Body of pancreas (tissue), 4 donors: ENCODE results near the gene HSD3B7. TPM values are rescaled to one million over a fixed set of nuclear protein-coding genes. Genes with fewer than 3 reads are reported as not detected.

Experiments
- ATAC-seq: fragments of 150-250 bp; one replicate; pipeline ENCODE4 v1.9.1; 2016
- DNase-seq, 4 donors: peaks; one replicate each; pipeline ENCODE4 v3.0.0-alpha.2; 2019
- H3K27ac ChIP-seq, 4 donors: fragments of 200-600 bp; sonication (generic); 1 replicate in 3 of 4; 2 replicates in 1 of 4; pipeline versions ENCODE4 v1.5.1 to v1.6.1; 2016 to 2019; ENCODE audit warnings: mild to moderate bottlenecking in 1 of 4, mixed read lengths in 1 of 4, moderate library complexity in 1 of 4
- H3K27me3 ChIP-seq, 2 donors: fragments of 200-600 bp; sonication (generic); one replicate each; pipeline ENCODE4 v1.6.0; 2016; ENCODE audit warnings: mild to moderate bottlenecking in 1 of 2
- H3K36me3 ChIP-seq, 2 donors: fragments of 200-600 bp; sonication (generic); replicated peaks in 1 of 2; 2 replicates each; pipeline ENCODE4 v1.5.1; 2016; ENCODE audit warnings: low read depth in 2 of 2; ENCODE audit not compliant: insufficient read depth in 1 of 2
- H3K4me1 ChIP-seq: fragments of 200-600 bp; sonication (generic); one replicate; pipeline ENCODE4 v1.6.0; 2016
- H3K4me3 ChIP-seq, 2 donors: fragments of 200-600 bp; sonication (generic); 1 replicate in 1 of 2; 2 replicates in 1 of 2; pipeline ENCODE4 v1.5.1; 2016 to 2019
- H3K9me3 ChIP-seq, 3 donors: fragments of 200-600 bp; sonication (generic); 1 replicate in 2 of 3; 2 replicates in 1 of 3; pipeline ENCODE4 v1.5.1; 2016
- CTCF ChIP-seq, 7 experiments: fragments of 450-650 bp in 4 of 7; fragments of 200-600 bp in 3 of 7; sonication (generic) in 3 of 7; IDR thresholded peaks; one replicate each; pipeline ENCODE4 v1.5.1; 2016 to 2019; ENCODE audit warnings: antibody characterized with exemption in 7 of 7
- POLR2A ChIP-seq, 3 donors: fragments of 450-650 bp; IDR thresholded peaks; one replicate each; pipeline ENCODE4 v1.6.1; 2016; ENCODE audit warnings: antibody characterized with exemption in 3 of 3, mild to moderate bottlenecking in 2 of 3
- WGBS, 2 donors: methylation state at CpG; one replicate each; pipeline ENCODE4 v1.1.5; 2017; 5-methylcytosine and 5-hydroxymethylcytosine counted together
- intact Hi-C: fragments of 100-400 bp; cut with DNase I; formaldehyde crosslinking; loops from one replicate; pipeline ENCODE4 v1.15.1; 2023
- total RNA-seq, 2 donors: library from RNA; depleted of rRNA; stranded (reverse); fragments of >200 nt; gene quantifications; one replicate each; pipeline ENCODE4 v1.1.0, GENCODE V29; 2016

Gene HSD3B7
- total RNA-seq, 2 donors from 2014 or later: 20.5 to 21.4 TPM

DNA sequence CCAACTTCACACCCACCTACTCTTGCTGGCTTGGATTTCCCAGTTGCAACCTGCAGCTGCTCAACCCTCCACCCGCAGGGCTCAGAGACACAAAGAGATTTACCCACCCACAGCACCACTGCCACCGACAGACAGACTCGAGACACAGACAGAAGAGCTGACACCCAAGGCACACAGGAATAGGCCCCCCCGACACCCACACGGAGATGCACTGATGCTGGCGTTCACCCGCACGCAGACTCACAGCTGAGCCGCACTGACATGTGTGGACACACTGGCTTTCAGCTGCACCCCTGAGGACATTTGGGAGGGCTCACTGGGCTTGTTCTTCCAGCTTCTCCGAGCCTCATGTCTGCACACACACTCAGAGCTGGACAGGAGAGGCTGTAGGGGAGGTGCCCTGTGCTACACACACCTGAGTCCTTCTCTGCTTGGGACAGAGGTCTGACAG lies 17.3 kb downstream of the HSD3B7 start:
- no peaks in the 10 kb centered on the region for H3K27me3 ChIP-seq
- no peaks in the 10 kb centered on the region for H3K36me3 ChIP-seq
- TF ChIP-seq POLR2A (IDR thresholded peaks at IDR 0.05) (no peak), CTCF (IDR thresholded peaks at IDR 0.05) (no peak)
- H3K4me1 ChIP-seq: peaks cover 25% of the 10 kb centered on the region
- no peak for ATAC-seq
- H3K4me3 ChIP-seq: no peak overlapping the region
- 20 to 56% methylated on average over 4 to 10 of the region's 10 CpGs for WGBS, 2 donors
- intact Hi-C loops: no loop called here
- no peak overlapping the region for H3K27ac ChIP-seq
- no peaks in the 10 kb centered on the region for H3K9me3 ChIP-seq
- no peak for DNase-seq

DNA sequence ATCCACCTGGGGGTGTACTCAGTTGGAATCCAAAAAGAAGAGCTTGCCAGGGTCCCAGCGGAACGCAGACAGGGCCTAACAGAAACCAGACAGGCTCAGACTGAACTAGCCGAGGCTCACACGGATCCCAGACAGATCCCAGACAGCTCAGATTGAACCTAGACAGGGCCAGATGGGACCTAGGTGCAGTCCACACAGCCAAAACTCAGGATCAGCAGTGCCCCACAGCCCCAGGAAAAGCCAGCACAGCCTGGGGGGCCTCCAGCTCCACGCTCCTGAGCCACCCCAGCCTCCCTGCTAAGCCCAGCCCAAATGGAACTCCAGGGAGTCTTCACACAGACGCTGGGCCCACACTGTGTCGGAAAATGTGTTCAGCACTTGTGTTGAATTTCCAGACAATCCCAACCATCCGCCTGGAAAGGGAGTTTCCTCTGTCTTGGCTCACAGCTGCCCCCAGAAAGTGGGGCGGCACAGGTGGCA lies 17.9 kb downstream of the HSD3B7 start:
- Histone ChIP-seq H3K27ac (no peak overlapping the region), H3K27me3 (no peaks in the 10 kb centered on the region), H3K36me3 (no peaks in the 10 kb centered on the region), H3K9me3 (no peaks in the 10 kb centered on the region), H3K4me1 (peaks cover 19% of the 10 kb centered on the region), H3K4me3 (no peak overlapping the region)
- ATAC-seq (no peak), DNase-seq (no peak)
- TF ChIP-seq POLR2A (IDR thresholded peaks at IDR 0.05) (no peak), CTCF (IDR thresholded peaks at IDR 0.05) (no peak)
- intact Hi-C loops: no loop called here
- 73 to 82% methylated on average over 5 to 9 of the region's 9 CpGs for WGBS, 2 donors

DNA sequence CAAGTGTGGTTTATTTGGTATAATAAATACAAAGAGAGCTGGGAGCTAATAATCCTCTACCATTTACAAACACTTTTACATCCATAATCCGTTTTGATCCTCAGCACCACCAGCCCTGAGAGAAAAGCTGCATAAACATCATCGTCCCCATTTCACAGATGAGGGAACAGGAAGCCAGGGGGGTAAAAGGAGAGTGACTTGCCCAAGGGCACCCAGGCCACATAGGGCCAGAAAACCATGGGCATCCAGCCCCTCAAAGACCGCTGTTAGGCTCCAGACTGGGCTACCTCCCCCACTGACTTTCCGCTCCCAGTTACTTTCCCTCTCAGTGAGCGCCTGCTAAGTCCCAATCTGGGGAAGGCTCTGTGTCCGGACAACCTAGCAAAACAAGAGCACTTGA lies 18.7 kb downstream of the HSD3B7 start:
- ATAC-seq (no peak), DNase-seq (no peak)
- no peak for TF ChIP-seq CTCF (IDR thresholded peaks at IDR 0.05)
- TF ChIP-seq POLR2A (IDR thresholded peaks at IDR 0.05): no peak
- Histone ChIP-seq H3K4me1 (peaks cover 12% of the 10 kb centered on the region), H3K4me3 (no peak overlapping the region), H3K36me3 (no peaks in the 10 kb centered on the region), H3K9me3 (no peaks in the 10 kb centered on the region), H3K27ac (no peak overlapping the region), H3K27me3 (no peaks in the 10 kb centered on the region)
- intact Hi-C loops: no loop called here
- 79 to 82% methylated on average over 6 of the region's 6 CpGs for WGBS, 2 donors

GRCh38 chr16:31004658-31005057 lies 19.7 kb downstream of the HSD3B7 start:
- no peak overlapping the region for H3K27ac ChIP-seq
- H3K9me3 ChIP-seq: no peaks in the 10 kb centered on the region
- no peak for TF ChIP-seq POLR2A (IDR thresholded peaks at IDR 0.05)
- TF ChIP-seq CTCF (IDR thresholded peaks at IDR 0.05): no peak
- peaks cover 0 to under 1% of the 10 kb centered on the region in 2 donors for H3K27me3 ChIP-seq
- ATAC-seq (no peak), DNase-seq (no peak)
- intact Hi-C loops: no loop called here
- H3K36me3 ChIP-seq: no peaks in the 10 kb centered on the region
- no peak overlapping the region for H3K4me3 ChIP-seq
- H3K4me1 ChIP-seq: peaks cover 7% of the 10 kb centered on the region
- whole genome bisulfite sequencing, 2 donors: 43 to 65% methylated on average over 2 of the region's 2 CpGs

DNA sequence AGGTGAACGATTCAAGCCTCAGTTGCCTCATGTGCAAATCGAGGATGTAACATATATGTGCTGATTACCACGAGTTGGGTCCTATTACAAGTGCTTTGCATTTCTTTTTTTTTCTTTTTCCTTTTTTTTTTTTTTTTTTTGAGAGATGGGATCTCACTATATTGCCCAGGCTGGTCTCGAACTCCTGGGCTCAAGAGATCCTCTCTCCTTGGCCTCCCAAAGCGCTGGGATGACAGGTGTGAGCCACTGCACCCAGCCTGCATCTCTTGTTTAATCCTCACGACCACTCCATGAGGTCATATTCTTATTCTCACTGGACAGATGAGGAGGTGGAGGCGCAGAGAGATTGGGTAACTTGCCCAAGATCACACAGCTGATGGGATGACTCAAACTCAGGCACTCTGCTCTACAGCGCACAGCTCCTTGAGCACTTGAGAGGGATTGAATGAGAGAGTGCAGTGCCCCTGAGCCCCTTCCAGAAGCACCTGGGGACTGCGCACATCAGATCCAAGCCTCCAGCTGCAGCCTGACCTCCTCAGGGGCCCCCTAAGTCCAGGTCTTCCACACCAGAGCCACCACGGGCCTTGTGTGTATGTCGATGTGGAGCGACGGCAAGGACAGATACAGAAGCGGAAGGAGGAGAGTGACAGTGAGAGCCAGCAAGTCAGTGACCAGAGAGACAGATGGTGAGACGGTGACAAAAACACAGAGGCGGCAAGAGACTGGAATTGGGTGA lies 20.5 kb downstream of the HSD3B7 start:
- DNase-seq (no peak), ATAC-seq (no peak)
- Histone ChIP-seq H3K27ac (no peak overlapping the region), H3K27me3 (peaks cover 0 to 4% of the 10 kb centered on the region in 2 donors), H3K4me3 (no peak overlapping the region), H3K36me3 (no peaks in the 10 kb centered on the region), H3K4me1 (peaks cover 7% of the 10 kb centered on the region), H3K9me3 (no peaks in the 10 kb centered on the region)
- WGBS, 2 donors: 58 to 68% methylated on average over 15 of the region's 16 CpGs
- TF ChIP-seq CTCF (IDR thresholded peaks at IDR 0.05) (no peak), POLR2A (IDR thresholded peaks at IDR 0.05) (no peak)
- intact Hi-C loops: no loop called here
